Measurements from ENCODE around the gene ANKRD65.
"Not testable (repeated sequence)": the region's sequence is repeated elsewhere in the genome, so short reads cannot be mapped to it uniquely, and the experiment has no call there.

DNA sequence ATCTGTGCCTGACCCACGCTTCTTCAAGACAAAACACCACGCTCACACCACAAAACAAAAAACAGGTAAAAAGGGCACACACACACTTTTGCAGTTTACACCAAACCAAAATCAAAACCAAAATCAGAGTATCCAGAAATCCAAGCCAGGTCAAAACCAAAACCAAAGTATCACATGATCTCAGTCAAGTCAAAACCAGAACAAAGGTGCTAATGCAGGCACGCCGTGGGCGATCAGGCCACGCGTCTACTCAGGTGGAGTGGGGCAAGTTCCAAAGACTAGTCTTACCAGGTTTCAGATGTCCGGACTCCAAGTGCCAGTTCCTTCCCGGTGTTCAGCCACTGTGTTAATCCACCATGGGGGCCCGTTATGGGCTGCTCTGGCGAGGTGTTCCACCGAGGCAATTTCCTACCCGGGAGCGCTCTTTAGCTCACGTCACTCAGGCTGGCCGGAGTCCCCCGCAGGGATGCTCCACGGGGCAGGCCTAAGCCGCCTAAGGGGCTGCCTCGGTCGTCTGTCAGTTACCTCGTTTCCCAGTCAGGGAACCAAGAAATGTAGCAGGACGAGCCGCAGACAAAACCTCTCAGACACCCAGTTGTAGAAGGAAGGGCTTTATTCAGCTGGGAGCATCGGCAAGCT is 3.1 kb downstream of the ANKRD65 start:
- TF ChIP-seq, protein P1, sequence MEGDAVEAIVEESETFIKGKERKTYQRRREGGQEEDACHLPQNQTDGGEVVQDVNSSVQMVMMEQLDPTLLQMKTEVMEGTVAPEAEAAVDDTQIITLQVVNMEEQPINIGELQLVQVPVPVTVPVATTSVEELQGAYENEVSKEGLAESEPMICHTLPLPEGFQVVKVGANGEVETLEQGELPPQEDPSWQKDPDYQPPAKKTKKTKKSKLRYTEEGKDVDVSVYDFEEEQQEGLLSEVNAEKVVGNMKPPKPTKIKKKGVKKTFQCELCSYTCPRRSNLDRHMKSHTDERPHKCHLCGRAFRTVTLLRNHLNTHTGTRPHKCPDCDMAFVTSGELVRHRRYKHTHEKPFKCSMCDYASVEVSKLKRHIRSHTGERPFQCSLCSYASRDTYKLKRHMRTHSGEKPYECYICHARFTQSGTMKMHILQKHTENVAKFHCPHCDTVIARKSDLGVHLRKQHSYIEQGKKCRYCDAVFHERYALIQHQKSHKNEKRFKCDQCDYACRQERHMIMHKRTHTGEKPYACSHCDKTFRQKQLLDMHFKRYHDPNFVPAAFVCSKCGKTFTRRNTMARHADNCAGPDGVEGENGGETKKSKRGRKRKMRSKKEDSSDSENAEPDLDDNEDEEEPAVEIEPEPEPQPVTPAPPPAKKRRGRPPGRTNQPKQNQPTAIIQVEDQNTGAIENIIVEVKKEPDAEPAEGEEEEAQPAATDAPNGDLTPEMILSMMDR (conservative IDR thresholded peaks at IDR 0.05; ENCODE audit: low read depth, low read length): not testable (repeated sequence)
- TF ChIP-seq EZH2 (IDR thresholded peaks at IDR 0.05; ENCODE audit: borderline replicate concordance, low read depth, low read length, poor library complexity, severe bottlenecking): not testable (repeated sequence)
